Glutamatergic neuron (in vitro differentiated cells): ENCODE results near the gene SNTA1. TPM values are rescaled to one million over a fixed set of nuclear protein-coding genes. Genes with fewer than 3 reads are reported as not detected.
"Not testable (repeated sequence)": the region's sequence is repeated elsewhere in the genome, so short reads cannot be mapped to it uniquely, and the experiment has no call there.

ENCODE experiments used
- DNase-seq: peaks from one replicate; pipeline ENCODE4 v3.0.0; 2022
- H3K27ac Mint-ChIP-seq: one replicate; pipeline ENCODE4 v1.8.0; 2020; ENCODE audit warnings: mild to moderate bottlenecking, mixed read lengths, inconsistent platforms; ENCODE audit not compliant: unreplicated experiment
- H3K27me3 Mint-ChIP-seq: one replicate; pipeline ENCODE4 v1.8.0; 2020; ENCODE audit warnings: mild to moderate bottlenecking, moderate library complexity, mixed read lengths, inconsistent platforms; ENCODE audit not compliant: unreplicated experiment
- H3K36me3 Mint-ChIP-seq: one replicate; pipeline ENCODE4 v1.8.0; 2020; ENCODE audit warnings: mild to moderate bottlenecking, mixed read lengths, inconsistent platforms; ENCODE audit not compliant: unreplicated experiment
- H3K4me1 Mint-ChIP-seq: one replicate; pipeline ENCODE4 v1.8.0; 2020; ENCODE audit warnings: mild to moderate bottlenecking, low read depth, mixed read lengths, inconsistent platforms; ENCODE audit not compliant: unreplicated experiment
- H3K4me3 Mint-ChIP-seq: one replicate; pipeline ENCODE4 v1.8.0; 2020; ENCODE audit warnings: mild to moderate bottlenecking, mixed read lengths, inconsistent platforms; ENCODE audit not compliant: unreplicated experiment
- H3K9me3 Mint-ChIP-seq: one replicate; pipeline ENCODE4 v1.8.0; 2020; ENCODE audit warnings: mild to moderate bottlenecking, moderate library complexity, mixed read lengths, inconsistent platforms; ENCODE audit not compliant: unreplicated experiment
- total RNA-seq: library from RNA; stranded (reverse); fragmentation: NEBNext Ultra II Directional; extraction: Animal tissue kit (Norgen Biotek cat#: 25700); gene quantifications from one replicate; pipeline ENCODE4 v1.2.1, GENCODE V29; 2021; ENCODE audit not compliant: unreplicated experiment
- TF ChIP-seq, protein P1 (sequence below): fragments of 200-600 bp; sonication (generic); IDR thresholded peaks from one replicate; pipeline ENCODE4 v1.5.0; 2021; ENCODE audit not compliant: partially characterized antibody, unreplicated experiment

Gene SNTA1
- total RNA-seq, 1 donor from 2014 or later: 4.5 TPM

DNA sequence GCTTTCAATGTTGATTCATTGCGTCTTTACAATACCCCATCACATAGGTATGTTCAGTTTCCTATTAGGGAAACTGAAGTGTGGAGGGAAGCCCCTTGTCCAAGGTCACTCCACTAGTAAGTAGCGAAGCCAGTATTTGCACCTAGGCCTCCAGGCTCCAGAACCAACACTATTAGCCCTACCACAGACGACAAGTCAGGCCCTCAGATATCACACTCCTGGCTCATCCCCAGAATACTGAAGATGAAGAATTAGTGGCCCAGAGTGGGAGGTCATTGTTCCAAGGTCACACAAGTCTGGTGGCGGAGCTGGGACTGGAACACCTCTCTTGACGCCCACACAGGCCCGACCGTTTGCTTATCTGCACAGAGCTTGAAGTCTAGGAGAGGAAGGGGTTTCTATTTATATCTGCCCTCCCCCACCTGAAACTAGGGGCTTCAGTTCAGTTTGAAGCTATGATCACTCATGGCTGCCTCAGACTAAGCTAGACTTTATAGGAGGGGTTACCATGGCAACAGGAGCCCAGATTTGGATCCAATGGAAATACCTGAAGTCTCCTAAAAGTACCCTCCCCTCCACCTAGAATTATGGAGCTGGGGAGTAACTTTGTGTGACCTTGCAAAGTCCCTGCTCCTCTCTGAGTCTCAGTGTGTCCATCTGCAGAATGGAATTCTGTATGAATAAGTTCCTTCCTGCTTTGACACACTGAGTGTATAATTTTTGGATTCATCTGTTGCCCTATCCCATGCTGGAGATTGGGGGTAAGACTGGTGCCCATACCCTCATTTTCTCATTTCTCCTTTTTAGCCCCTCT is 2.2 kb downstream of the SNTA1 start:
- Mint-ChIP-seq H3K4me3 (no peak overlapping the region), H3K27ac (no peak overlapping the region), H3K9me3 (no peaks in the 10 kb centered on the region), H3K27me3 (peaks cover 5% of the 10 kb centered on the region), H3K36me3 (no peaks in the 10 kb centered on the region), H3K4me1 (peaks cover 4% of the 10 kb centered on the region)
- DNase-seq: no peak
- TF ChIP-seq, protein P1, sequence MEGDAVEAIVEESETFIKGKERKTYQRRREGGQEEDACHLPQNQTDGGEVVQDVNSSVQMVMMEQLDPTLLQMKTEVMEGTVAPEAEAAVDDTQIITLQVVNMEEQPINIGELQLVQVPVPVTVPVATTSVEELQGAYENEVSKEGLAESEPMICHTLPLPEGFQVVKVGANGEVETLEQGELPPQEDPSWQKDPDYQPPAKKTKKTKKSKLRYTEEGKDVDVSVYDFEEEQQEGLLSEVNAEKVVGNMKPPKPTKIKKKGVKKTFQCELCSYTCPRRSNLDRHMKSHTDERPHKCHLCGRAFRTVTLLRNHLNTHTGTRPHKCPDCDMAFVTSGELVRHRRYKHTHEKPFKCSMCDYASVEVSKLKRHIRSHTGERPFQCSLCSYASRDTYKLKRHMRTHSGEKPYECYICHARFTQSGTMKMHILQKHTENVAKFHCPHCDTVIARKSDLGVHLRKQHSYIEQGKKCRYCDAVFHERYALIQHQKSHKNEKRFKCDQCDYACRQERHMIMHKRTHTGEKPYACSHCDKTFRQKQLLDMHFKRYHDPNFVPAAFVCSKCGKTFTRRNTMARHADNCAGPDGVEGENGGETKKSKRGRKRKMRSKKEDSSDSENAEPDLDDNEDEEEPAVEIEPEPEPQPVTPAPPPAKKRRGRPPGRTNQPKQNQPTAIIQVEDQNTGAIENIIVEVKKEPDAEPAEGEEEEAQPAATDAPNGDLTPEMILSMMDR: no peak

DNA sequence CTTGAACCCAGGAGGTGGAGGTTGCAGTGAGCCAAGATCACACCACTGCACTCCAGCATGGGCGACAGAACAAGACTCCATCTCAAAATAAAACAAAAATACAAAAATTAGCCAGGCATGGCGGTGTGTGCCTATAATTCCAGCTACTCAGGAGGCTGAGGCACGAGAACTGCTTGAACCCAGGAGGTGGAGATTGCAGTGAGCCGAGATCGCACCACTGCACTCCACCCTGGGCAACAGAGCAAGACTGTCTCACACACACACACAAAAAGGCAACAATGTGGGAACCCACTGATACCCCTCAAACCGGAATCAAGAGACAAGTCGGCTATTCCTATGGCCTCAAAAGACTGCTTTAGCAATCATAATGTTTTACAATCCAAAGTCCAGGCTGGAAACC is 3.0 kb downstream of the SNTA1 start:
- not testable (repeated sequence) for H3K4me3 Mint-ChIP-seq, H3K4me1 Mint-ChIP-seq, H3K27ac Mint-ChIP-seq, DNase-seq, H3K27me3 Mint-ChIP-seq, H3K36me3 Mint-ChIP-seq, H3K9me3 Mint-ChIP-seq

DNA sequence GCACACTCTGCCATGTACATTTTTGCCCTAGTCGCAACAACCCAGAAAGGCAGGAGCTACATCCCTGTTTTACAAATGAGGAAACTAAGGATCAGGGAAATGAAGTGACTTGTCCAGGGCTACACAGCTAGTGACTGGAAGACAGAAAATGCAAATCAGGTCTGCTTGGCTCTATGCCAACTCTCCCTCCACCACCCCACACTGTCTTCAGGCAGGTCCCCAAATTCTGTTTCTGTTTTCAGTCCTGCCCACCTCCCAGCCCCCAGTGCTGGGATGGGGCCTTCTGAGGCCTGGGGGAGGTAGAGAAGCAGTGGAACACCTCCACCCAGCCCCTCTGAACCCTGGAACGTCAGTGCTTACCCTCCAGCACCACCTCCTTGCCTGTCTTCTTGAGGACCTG is 5.1 kb downstream of the SNTA1 start:
- no peak for DNase-seq

DNA sequence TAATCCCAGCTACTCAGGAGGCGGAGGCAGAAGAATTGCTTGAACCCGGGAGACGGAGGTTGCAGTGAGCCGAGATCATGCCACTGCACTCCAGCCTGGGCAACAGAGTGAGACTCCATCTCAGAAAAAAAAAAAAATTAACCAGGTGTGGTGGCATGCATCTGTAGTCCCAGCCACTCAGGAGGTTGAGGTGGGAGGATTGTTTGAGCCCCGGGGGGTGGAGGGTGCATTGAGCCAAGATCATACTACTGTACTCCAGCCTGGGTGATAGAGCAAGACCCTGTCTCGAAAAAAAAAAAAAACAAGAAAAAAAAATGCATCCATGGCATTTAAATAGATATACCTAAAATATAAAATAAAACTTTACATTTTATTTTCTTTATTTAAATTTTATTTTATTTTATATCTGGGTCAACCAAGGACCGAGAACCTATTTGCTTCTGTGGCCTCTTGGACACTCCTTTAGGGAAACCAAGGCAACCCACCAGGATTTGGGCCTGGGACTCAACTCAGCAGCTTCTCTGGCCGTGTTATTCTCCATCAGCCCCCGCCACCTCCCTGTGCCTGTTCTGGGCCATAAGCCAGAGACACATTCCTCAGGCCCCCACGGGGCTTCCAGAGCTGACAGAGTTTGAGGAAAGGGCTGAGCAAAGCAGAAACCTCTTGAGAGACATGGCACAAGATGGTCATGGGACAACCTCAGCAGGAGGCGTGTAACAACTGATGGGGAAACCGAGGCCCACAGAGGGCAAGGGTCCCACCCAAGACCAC is 6.2 kb downstream of the SNTA1 start:
- no peaks in the 10 kb centered on the region for H3K4me1 Mint-ChIP-seq
- H3K36me3 Mint-ChIP-seq: no peaks in the 10 kb centered on the region
- no peak for DNase-seq
- no peak overlapping the region for H3K27ac Mint-ChIP-seq
- TF ChIP-seq, protein P1: no peak
- H3K27me3 Mint-ChIP-seq: peaks cover 3% of the 10 kb centered on the region
- no peak overlapping the region for H3K4me3 Mint-ChIP-seq
- no peaks in the 10 kb centered on the region for H3K9me3 Mint-ChIP-seq

More for the DNA sequence above, 5.1 kb downstream of the SNTA1 start:
- H3K27ac Mint-ChIP-seq: no peak overlapping the region
- no peaks in the 10 kb centered on the region for H3K36me3 Mint-ChIP-seq
- no peak overlapping the region for H3K4me3 Mint-ChIP-seq
- H3K4me1 Mint-ChIP-seq: peaks cover 3% of the 10 kb centered on the region
- TF ChIP-seq, protein P1: no peak
- H3K27me3 Mint-ChIP-seq: peaks cover 5% of the 10 kb centered on the region
- H3K9me3 Mint-ChIP-seq: no peaks in the 10 kb centered on the region

DNA sequence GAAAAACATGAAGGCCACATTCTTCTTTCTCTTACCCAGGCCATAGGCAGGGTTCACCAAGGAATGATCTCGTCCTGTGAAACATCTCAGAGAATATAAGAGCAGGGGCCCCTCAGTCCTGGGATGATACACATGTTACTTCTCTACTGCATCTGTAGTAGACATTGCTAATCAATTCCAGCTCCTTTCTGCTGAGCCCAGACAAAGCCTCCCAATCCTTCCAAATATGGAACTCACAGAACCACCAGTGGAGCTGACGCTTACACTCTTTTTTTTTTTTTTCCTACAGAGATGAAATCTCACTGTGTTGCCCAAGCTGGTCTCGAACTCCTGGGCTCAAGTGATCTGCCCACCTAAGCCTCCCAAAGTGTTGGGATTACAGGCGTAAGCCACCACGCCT is 9.1 kb downstream of the SNTA1 start:
- Mint-ChIP-seq H3K36me3 (no peaks in the 10 kb centered on the region), H3K27me3 (peaks cover 2% of the 10 kb centered on the region), H3K4me1 (no peaks in the 10 kb centered on the region), H3K9me3 (no peaks in the 10 kb centered on the region), H3K27ac (no peak overlapping the region), H3K4me3 (no peak overlapping the region)
- no peak for DNase-seq
- TF ChIP-seq, protein P1: no peak
